ENCODE data around the gene TRIM2.

TRIM2 gene

DNA sequence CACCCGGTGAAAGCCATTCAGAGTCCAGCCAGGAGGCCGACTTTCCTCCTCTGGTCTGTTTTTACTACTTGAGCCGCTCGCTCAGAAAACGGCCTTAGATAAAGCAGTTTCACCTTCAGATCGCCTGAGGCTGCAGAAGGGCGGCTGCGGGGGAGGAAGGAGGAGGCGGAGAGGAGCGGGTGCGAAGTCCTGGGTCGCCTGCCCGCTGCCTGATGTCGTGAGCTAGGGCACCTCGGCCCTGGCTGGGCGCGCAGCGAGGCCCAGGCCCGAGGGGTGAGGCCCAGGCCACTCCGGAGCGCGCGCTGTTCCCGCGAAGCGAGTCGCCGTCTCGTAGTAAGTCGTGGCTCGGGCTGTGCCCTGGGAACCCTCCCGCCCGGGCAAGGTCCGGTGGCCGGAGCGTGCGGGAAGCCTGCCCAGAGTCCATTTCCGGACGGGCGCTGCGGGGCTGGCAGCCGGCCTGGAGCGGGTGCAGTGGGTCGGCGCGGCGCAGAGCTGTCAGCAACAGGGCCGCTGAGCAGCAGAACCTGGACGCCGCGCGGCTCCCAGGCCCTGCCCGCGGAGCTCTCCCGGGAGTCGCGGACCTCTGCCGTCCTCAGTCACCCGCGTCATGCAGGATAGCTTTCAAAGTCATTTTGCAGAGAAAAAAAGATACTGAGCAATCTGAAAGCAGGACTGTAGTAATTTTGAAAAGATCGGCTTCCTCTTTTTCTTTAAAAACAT lies 18.6 kb downstream of the TRIM2 start:
- DNase-seq (ENCODE audit: low spot score), result peak; percentile 82

DNA sequence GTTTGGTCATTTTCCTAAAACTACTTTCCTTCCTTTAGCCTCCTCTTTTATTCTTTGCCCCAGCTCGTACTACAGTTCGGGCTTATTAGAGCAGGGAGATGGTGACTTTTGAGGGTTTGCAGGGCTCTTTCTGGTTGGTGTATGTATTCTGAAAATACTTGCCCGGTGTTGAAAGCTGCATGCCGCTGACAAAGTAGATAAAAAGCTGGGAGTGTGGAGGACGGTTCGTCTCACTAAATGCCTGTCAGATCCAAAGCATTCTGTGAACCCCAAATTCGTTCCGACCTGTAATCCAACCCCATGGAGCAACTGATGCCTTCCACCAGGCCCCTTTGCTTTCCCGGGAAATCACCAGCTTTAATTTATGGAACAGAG lies 19.2 kb downstream of the TRIM2 start:
- no peak for DNase-seq (ENCODE audit: low spot score)

DNA sequence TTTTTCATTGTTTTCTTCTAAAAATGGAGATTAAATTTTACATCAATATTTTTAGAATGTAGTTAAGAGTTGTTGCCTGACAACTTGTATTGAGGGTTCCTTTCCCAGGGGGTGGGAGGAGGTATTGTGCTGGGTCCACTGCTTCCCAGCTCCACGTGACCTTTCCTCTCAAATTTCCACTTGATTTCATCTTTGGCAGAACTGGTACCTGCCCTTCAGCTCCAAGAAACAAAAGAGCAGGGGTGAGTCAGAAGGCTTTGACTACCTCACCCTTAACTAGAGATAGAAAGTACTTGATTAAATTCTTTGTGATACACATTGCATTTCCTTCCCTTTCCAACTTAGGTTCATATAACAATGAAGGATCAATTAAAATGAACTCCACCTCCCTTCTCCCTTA lies 19.7 kb downstream of the TRIM2 start:
- DNase-seq (ENCODE audit: low spot score), result no peak

DNA sequence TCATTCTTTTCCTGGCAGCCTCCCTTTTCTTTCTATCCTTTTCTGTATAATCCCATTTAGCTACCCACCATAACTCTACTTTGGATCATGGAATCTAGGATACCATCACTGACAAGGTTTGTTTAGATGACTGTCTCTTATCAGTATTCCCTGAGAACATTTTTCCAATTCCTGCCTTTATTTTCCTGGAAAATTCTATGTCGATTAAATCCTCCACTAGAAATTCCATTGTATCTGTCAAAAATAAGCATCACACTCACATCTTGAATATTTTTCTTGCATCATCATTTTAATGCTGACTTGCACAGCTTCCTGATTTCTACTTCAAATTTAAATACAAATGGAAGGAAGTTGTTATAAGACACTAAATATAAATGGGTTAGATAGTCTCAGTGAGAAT lies 20.2 kb downstream of the TRIM2 start:
- DNase-seq (ENCODE audit: low spot score), result no peak

DNA sequence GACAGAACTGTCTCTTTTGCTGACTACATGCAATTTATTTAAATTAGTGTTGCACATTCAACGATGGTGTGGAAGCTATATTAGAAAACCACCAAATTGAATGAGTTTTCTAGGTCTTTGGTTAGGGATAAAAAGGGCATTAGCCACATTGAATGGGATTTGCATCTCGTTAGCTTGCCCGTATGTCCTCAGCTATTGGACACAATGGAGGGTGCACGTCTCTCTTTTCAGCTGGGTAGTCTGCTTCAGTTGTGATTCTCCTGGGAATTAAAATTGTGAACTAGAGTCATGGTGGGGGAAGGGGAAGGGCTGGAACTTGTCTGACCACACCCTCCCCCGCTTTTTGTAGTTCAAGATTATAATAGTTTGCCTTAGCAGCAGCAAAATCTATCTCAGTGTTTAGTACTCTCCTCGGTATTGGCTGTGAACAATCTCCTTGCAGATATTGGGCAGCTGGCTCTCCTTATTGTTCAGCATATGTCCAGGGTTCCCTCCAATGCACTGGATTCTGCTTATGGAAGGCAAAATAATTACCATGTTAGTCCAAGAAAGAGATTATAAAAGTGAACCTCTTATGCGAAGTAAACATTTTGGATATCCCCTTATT lies 23.3 kb downstream of the TRIM2 start:
- DNase-seq (ENCODE audit: low spot score), result no peak

DNA sequence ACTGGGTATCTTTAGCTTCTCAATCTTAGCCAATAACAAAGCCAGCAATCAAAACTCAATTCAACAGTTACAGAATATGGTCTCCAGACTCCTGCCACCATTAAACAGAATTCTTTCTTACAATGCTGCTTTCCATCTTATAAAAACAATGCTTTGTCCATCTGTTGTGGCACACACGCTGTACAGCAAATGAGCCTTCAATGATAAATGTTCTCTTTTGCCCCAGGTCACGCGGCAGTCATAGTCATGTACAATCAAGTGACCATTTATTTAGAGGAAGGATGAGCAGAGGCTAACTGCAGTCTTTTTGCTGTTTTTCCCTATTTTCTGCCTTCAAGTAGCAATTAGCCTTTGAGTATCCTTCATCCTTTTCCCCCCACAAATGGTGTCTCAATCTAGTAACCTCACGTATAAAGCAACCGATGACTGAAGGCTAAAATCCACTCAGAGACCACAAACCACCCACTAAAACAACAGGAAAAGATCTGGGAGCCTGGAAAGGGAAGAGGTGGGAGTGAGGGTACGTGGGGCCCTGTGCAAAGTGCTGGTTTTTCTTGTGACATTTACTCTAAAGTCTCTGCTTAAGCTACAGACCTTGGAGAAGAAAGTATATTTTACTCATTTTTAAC lies 24.4 kb downstream of the TRIM2 start:
- DNase-seq (ENCODE audit: low spot score), result no peak

DNA sequence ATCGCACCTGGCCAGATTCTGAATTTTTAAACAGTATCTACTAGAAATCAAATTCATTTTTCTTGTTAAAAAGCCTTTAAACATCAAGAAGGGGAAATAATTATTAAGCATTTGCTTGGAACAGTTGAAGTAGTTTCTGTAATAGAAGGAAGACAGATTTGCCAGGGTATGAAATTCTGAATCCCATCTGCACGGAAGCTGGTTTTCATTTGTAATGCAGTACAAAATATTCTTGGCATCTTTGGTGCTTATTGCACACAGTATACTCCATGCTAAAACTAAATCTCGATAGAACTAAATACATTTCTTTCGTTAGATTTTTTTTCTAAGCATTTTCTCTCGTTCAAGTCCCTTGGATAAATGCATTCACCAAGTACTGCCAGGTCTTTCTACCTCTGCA lies 25.3 kb downstream of the TRIM2 start:
- no peak for DNase-seq (ENCODE audit: low spot score)

DNA sequence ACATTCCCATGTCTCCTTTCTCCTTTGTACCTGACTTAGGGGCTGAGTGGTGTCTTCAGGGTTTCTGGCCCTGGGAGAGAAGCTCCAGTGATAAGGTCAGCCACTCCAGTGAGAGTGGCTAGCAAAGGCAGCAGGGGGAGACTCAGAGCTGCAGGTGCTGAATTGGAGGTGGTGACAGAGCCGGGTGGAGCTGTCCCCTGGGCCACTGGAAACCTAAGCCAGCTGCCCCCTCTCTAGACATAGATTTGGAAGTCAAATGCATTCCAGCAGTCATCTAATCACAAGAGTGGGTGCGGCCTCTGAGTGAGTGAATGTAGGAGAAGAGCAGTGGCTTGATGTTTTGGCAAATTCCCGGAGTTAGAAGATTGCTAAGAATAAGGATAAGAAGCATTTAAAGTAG lies 28.5 kb downstream of the TRIM2 start:
- peak; percentile 62 for DNase-seq (ENCODE audit: low spot score)

DNA sequence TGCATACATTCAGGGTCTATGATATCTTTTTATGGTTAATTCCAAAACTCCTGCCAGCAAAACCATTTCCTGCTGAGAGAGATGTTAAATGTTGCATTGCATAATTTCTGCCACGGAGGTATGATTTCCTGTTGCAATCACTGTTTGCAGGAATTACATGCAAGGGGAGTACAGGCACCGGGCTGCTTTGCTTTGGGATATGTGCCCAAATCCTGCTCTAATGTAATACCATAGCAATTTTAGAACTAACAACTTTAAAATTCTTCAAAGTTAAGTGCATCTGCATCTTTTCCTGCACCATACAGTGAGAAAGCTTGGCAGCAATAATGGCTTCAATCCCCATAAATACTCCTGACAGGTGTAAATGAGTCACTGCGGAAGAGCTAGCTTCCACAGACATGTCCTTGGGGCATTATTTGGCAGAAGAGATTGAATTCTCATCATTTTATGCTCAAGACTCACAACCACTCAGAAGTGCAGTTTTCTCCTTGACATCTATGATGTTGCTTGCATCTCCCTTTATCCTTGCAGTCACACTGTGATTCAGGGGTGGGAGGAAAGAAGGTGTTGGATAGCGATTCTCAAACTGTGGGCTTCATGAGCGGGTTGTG lies 29.6 kb downstream of the TRIM2 start:
- DNase-seq (ENCODE audit: low spot score), result no peak

DNA sequence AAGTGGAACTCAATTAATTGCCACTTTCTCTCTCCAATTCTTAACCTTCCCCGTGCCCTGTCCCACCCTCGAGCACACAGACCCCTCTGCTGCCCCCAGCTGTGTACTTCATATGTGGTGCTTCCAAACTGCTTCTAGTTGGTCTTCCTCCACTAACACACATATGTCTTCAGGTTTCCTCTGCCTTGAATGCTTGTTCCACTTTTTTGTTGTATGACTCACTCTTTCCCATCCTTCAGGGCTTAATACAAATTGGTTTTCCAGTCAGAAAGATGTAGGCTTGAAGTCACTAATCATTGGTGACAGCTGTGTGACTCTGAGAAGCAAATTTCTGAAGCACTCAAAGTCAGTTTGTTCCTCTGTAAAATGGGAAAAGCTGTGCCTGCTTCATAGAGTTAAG lies 30.6 kb downstream of the TRIM2 start:
- no peak for DNase-seq (ENCODE audit: low spot score)

DNA sequence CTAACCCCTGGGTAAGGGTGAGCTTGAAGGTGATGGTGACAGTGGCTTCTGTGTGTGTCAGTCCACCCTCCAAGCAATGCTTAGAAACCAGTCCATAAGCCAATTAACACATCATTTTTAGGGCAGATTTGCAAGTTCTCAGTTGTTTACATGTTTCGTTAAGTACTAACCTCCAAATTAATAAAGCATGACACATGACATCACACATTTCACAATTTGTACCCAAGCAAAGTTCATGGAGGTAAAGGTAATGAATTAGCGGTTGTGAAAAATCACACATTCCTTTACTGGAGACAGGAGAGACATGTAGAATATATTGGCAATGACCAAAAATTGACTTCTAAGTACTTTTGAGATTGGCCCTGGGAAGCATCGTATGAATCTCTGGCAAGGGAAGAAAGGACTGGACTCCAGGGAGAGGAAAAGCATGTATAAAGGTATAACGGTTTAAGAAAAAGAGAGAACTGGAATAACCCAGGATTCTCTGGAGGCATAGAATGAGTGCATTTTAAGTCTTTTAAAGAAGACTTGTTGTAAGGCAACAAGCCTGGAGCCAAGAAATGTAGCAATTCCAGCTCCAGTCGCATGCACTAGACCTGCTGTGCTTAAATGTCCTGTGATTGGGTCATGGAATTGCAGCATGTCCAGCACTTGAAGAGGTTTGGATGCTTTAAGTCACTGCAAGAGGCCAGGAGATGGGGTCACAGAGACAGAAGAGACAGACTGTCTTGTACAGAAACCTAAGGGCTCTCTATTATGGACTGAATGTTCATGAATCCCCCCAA lies 34.1 kb downstream of the TRIM2 start:
- no peak for DNase-seq (ENCODE audit: low spot score)

DNA sequence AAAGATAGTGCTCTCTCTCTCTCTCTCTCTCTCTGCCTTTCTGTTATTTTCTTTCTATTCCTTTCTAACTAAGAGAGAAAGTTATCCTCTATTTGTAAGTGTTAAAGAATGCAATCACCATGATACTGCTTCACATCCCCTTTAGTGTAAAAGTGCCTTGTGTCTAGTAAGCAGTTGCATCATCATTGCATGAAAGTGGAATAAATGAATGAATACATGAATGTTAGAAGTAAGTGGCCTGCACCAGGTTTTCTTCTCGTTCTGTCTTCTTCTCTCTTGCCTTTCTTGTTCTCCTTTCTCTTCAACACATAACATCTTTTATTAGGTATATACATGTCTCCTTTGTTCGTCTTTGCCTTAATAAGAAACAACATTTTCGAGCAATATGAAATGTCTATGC lies 35.2 kb downstream of the TRIM2 start:
- DNase-seq (ENCODE audit: low spot score), result no peak

DNA sequence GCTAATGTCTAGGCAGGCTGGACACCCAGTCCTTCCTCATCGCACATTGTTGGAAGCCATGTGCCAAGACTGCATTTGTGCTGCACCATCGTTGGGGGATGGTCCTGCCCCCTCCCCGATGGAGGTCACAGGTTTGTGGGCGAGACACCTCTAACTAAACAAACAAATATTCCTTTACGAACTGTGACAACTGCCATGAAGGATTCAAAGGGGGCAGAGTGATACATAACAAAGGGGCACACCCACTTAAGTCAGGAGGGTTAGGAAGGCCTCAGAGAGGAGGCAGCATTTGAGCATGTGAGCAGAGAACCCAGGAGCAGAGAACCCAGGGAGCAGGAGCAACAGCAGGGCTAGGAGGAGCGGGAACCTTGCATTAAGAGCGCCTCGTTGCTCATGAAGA lies 37.1 kb downstream of the TRIM2 start:
- DNase-seq (ENCODE audit: low spot score), result no peak

DNA sequence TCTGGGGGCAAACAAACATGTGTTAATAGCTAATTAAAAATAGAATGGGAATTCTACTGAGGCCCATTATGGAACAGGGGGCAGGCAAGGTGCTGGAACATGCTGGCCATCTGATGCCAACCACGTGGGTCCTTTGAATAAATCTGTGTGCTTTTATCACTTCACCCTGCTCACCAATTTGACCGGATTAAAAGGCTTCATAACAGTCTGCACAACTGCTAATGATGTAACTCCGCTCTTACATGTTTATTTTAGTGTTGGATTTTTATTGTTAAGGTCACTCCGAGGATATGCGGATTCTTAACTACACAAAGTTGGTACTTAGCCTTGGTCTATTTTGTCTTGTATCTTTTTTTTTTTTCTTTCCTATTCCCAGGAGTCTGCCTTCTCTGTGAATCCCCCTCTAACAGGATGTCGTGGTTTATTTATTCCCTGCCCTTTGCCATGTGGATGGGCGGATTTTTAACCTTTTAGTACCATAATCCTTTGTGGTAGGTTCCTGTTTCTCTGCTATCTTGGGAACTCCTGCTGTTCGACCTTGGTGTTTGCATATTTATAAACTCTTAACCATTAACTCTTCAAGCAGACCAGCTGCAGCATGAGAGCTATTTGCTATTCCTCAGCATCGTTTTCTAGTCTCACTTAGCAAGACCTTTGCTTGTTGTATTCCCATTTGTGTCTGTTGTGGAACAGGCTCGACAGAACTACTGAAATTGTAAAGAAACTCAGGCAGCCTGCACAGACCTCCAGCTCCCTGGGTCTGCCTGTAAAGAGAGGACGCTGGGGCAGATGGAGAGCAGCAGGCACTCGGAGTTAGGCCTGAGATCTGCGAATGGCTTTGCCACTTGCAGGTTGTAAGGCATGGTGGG lies 38.0 kb downstream of the TRIM2 start:
- DNase-seq (ENCODE audit: low spot score), result peak; percentile 64

DNA sequence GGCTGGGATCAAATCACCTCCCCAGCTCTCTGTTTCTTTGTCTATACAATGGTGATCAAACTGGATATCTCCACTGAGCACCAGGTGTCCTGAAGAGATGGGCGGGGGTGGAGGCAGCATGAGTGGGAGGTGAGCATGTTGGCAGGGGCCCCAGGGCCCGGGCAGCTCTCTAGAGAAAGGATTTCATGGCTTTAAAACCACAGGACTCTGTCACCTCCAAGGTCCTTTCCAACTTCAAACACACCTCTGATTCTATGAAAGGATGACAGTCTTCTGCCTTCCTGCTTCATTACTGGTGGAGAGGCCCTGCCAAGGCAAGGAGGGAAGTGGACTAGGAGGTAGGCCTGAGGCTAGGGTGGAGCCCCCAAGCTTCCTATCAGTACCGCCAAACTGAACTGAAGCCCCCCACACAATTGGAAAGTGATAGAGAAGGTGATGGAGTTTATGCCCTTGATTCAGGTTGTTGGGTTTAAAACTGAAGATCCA lies 38.6 kb downstream of the TRIM2 start:
- no peak for DNase-seq (ENCODE audit: low spot score)

DNA sequence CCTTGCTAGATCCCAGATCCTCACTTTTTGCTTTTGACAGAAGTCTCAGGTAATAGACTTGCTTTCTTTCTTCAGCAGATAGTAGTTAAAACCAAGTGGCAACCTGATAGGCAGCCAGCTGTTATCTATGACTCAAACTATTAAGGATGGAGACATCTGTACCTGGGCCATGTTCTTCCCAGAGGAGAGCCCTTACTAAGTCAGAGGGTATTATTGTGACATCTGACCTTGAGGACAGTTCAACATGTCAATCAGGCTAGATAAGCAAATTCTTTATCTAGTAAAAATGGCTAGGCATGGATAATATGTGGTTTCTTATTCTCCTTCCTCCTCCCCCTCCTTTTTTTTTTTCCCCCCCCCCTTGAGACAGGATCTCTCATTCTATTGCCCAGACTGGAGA lies 39.2 kb downstream of the TRIM2 start:
- DNase-seq (ENCODE audit: low spot score), result no peak

DNA sequence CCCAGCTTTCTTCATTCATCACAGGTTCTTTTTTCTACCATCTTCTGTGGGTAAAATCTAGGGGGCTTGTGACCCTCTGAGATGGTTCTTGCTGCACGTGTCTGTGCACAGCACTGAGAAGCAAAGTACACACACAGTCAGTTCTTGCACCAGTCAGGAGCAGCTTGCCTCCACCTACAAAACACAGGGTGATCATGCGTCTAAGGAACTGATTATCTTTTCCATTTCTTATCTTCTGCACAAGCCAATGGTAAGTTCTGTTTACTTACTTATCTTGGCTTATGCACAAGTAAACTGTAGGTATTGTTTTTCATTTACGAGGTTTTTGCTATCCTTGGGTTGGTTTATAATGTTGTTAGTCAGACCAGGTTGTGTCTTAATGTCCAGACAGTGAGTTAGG lies 40.7 kb downstream of the TRIM2 start:
- DNase-seq (ENCODE audit: low spot score), result no peak

DNA sequence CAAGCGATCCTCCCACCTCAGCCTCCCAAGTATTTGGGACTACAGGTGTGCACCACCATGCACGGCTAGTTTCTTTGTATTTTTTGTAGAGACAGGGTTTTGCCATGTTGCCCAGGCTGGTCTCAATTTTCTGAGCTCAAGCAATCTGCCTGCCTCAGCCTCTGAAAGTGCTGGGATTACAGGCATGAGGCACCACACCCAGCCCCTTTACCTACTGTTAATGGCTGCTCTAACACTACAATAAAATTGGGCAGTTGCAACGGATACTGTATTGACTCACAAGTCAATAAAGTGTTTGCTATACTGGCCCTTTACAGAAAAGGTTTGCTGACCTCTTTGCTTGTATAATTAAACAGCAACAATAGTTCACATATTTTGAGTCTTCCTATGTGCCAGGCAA lies 41.5 kb downstream of the TRIM2 start:
- DNase-seq (ENCODE audit: low spot score), result no peak

DNA sequence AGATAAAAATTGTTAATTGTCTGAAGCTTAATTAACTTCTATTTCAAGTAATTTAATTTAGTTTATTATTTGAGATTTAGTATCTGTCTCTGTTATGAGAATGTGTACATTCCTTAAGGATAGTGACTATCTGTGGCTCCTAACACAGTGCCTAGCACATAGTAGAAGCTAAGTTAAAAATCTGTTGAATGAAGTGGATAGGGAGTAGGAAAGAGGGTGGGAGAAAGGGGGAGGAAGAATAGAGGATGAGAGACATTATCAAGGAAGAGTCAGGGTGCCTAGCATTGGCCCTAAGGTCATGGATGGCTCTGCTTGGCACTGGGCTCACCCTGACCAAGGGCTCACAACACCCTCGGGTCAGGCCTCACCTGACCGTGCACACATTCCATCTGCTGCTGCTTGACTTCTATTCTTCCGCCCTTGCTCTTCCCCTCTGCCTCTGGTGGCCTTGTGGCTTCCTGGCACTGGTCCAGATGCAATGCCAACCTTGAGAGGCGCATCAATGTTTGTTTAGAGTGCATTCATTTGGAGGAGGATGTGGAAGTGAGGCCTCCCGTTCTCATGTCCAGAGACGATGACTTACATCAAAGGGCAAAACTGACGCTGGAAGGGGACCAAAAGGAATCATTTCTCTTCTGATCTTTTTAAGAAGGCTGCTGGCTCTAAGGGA lies 42.3 kb downstream of the TRIM2 start:
- DNase-seq (ENCODE audit: low spot score), result no peak

DNA sequence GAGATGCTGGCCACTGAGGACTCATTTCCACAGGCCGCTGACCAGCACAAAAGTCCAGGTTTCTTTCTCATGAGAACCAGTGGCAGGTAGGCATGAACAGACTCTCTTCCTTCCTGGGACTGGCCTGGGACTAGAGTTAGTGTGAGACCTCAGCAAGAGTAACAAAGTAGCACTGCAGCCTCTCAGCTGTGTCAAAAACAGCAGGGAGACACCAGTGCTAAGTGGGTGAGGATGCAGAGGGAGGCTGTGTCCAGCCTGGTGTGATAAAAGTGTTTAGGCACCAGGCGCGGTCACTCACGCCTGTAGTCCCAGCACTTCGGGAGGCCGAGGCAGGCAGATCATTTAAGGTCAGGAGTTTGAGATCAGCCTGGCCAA lies 42.9 kb downstream of the TRIM2 start:
- no peak for DNase-seq (ENCODE audit: low spot score)

DNA sequence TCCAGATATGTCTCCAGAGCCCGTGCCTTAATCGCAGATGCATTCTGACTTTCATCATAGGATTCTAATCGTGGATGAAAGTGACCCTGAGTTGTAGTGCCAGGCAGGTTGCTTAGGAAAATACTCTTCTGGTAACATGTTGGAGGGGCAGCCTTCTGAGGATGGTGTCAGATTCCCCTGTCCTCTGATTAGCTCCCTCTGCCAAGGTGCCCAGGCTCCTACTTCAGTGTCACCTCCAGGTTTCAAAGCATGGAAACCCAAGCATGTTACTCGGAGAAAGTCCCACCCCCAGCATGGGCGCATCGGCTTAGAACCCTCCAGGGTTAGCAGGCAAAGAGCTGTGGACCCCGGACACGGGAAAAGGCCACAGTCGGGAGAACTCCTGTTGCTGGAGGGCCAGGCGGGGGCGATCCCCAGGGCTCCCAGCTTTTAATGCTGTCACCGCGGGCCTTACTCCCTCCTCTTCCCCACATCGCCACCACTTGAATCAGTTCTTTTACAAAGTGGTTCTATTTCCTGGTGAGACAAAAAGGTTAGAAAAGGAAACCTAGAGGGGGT lies 44.5 kb downstream of the TRIM2 start:
- no peak for DNase-seq (ENCODE audit: low spot score)

Data from D341Med (cell line).